GM19324 (cell line): Measurements from ENCODE around the gene MID1.

Experiments used
- ATAC-seq: cut with Tn5 transposase; IDR thresholded peaks from one replicate; pipeline ENCODE4 v1.9.1; 2021; ENCODE audit warnings: mild to moderate bottlenecking, moderate library complexity; ENCODE audit not compliant: unreplicated experiment, low FRiP score

The MID1 gene

GRCh38 chrX:10501611-10502010, 118.8 kb downstream of the MID1 start:
- no peak for ATAC-seq

GRCh38 chrX:10496345-10496965, 123.9 kb downstream of the MID1 start:
- no peak for ATAC-seq

- ATAC-seq: no peak
Measured at GRCh38 chrX:10495677-10496076, 124.7 kb downstream of the MID1 start.

GRCh38 chrX:10492250-10492649, 128.1 kb downstream of the MID1 start:
- ATAC-seq: no peak

- no peak for ATAC-seq
Measured at GRCh38 chrX:10486373-10486772, 134.0 kb downstream of the MID1 start.

- no peak for ATAC-seq
Measured at GRCh38 chrX:10485326-10485725, 135.1 kb downstream of the MID1 start.

GRCh38 chrX:10484683-10485247, 135.6 kb downstream of the MID1 start:
- ATAC-seq: no peak

GRCh38 chrX:10483191-10483831, 137.1 kb downstream of the MID1 start:
- no peak for ATAC-seq

GRCh38 chrX:10482708-10483107, 137.7 kb downstream of the MID1 start:
- no peak for ATAC-seq

- ATAC-seq: peak; percentile 74
Measured at GRCh38 chrX:10482261-10482660, 138.1 kb downstream of the MID1 start.

- ATAC-seq: no peak
Measured at GRCh38 chrX:10480861-10481260, 139.5 kb downstream of the MID1 start.

GRCh38 chrX:10479508-10479907, 140.9 kb downstream of the MID1 start:
- no peak for ATAC-seq

GRCh38 chrX:10477525-10477924, 142.9 kb downstream of the MID1 start:
- no peak for ATAC-seq

- no peak for ATAC-seq
Measured at GRCh38 chrX:10474913-10475568, 145.3 kb downstream of the MID1 start.

GRCh38 chrX:10474510-10474909, 145.9 kb downstream of the MID1 start:
- no peak for ATAC-seq

- no peak for ATAC-seq
Measured at GRCh38 chrX:10471418-10471817, 149.0 kb downstream of the MID1 start.

- ATAC-seq: no peak
Measured at GRCh38 chrX:10470009-10470408, 150.4 kb downstream of the MID1 start.

- no peak for ATAC-seq
Measured at GRCh38 chrX:10467793-10468192, 152.6 kb downstream of the MID1 start.

- ATAC-seq: no peak
Measured at GRCh38 chrX:10465254-10465653, 155.1 kb downstream of the MID1 start.

- no peak for ATAC-seq
Measured at GRCh38 chrX:10457092-10457491, 163.3 kb downstream of the MID1 start.

- no peak for ATAC-seq
Measured at GRCh38 chrX:10453945-10454344, 166.4 kb downstream of the MID1 start.

- ATAC-seq: no peak
Measured at GRCh38 chrX:10450959-10451355, 169.4 kb downstream of the MID1 start.
